HEK293 (cell line): ENCODE results near the gene NIPAL3.

ENCODE experiments used
- CTCF ChIA-PET: fragments of 350-600 bp; formaldehyde crosslinking; extraction: SDS; loops from one replicate; lab custom pipeline; 2021; ENCODE audit warnings: antibody characterized with exemption; lab: Yijun Ruan, JAX
- POLR2A ChIA-PET: fragments of 300-600 bp; formaldehyde crosslinking; extraction: SDS; loops from one replicate; lab custom pipeline; 2020; ENCODE audit warnings: antibody characterized with exemption, inconsistent platforms; lab: Yijun Ruan, JAX
- H3K27ac ChIP-seq: fragments of 200-500 bp; sonication (Bioruptor generic); 2 replicates; pipeline ENCODE4 v1.5.1; 2014; ENCODE audit warnings: low read depth, low read length, control low read depth, inconsistent platforms; ENCODE audit errors: extremely low read depth
- H3K36me3 ChIP-seq, 2 experiments: fragments of 200-500 bp in 1 of 2; sonication (Bioruptor generic) in 1 of 2; 1 replicate in 1 of 2; 2 replicates in 1 of 2; pipeline ENCODE4 v1.5.1; 2014 to 2017; ENCODE audit warnings: inconsistent platforms in 2 of 2, low read length in 2 of 2; ENCODE audit not compliant: control insufficient read depth in 2 of 2, insufficient read depth in 1 of 2
- H3K4me1 ChIP-seq: fragments of 200-500 bp; sonication (Bioruptor generic); 2 replicates; pipeline ENCODE4 v1.5.1; 2014; ENCODE audit warnings: mild to moderate bottlenecking, low read length, inconsistent platforms; ENCODE audit not compliant: control insufficient read depth, insufficient read depth
- H3K4me3 ChIP-seq: 2 replicates; pipeline ENCODE4 v1.5.1; 2011; ENCODE audit warnings: low read depth, mild to moderate bottlenecking, control low read depth, low read length, moderate library complexity
- H3K9me3 ChIP-seq: fragments of 200-500 bp; sonication (Bioruptor generic); 2 replicates; pipeline ENCODE4 v1.5.1; 2014; ENCODE audit warnings: low read depth, low read length, inconsistent platforms; ENCODE audit not compliant: control insufficient read depth, insufficient read depth
- BCL11B ChIP-seq: fragments of 450-650 bp; formaldehyde crosslinking; IDR thresholded peaks from 2 replicates; pipeline ENCODE4 v1.5.1; 2016; ENCODE audit warnings: low read depth, missing biosample characterization, missing genetic modification characterization
- GLI2 ChIP-seq: fragments of 450-650 bp; formaldehyde crosslinking; IDR thresholded peaks from 2 replicates; pipeline ENCODE4; 2017; ENCODE audit warnings: missing biosample characterization, missing genetic modification characterization, low read depth, borderline replicate concordance
- KLF16 ChIP-seq: fragments of 450-650 bp; formaldehyde crosslinking; IDR thresholded peaks from 2 replicates; pipeline ENCODE4 v1.5.1; 2017; ENCODE audit warnings: missing biosample characterization, missing genetic modification characterization
- KLF8 ChIP-seq: fragments of 450-650 bp; formaldehyde crosslinking; IDR thresholded peaks from 2 replicates; pipeline ENCODE4 v1.5.1; 2016; ENCODE audit warnings: missing biosample characterization, missing genetic modification characterization
- OSR2 ChIP-seq: fragments of 450-650 bp; formaldehyde crosslinking; IDR thresholded peaks from 2 replicates; pipeline ENCODE4 v1.5.1; 2016; ENCODE audit warnings: missing biosample characterization, missing genetic modification characterization
- TCF7L2 ChIP-seq: IDR thresholded peaks from 2 replicates; pipeline ENCODE4 v1.6.1; 2011; ENCODE audit warnings: low read depth, mild to moderate bottlenecking, inconsistent platforms, low read length, moderate library complexity, borderline replicate concordance
- TRIM28 ChIP-seq: IDR thresholded peaks from 2 replicates; pipeline ENCODE4 v1.6.1; 2011; ENCODE audit warnings: low read length, control low read depth, borderline replicate concordance
- ZNF140 ChIP-seq: fragments of 450-650 bp; formaldehyde crosslinking; IDR thresholded peaks from 2 replicates; pipeline ENCODE4 v1.5.1; 2016; ENCODE audit warnings: missing biosample characterization, missing genetic modification characterization
- ZNF223 ChIP-seq: fragments of 450-650 bp; formaldehyde crosslinking; IDR thresholded peaks from 2 replicates; pipeline ENCODE4 v1.5.1; 2016; ENCODE audit warnings: missing biosample characterization, missing genetic modification characterization
- ZNF530 ChIP-seq: fragments of 450-650 bp; formaldehyde crosslinking; IDR thresholded peaks from 2 replicates; pipeline ENCODE4 v1.5.1; 2016; ENCODE audit warnings: low read depth, missing biosample characterization, missing genetic modification characterization
- ZNF623 ChIP-seq: fragments of 450-650 bp; formaldehyde crosslinking; IDR thresholded peaks from 2 replicates; pipeline ENCODE4 v1.5.1; 2016; ENCODE audit warnings: missing biosample characterization, missing genetic modification characterization
- ZNF664 ChIP-seq: fragments of 450-650 bp; formaldehyde crosslinking; IDR thresholded peaks from 2 replicates; pipeline ENCODE4 v1.5.1; 2016; ENCODE audit warnings: missing biosample characterization, missing genetic modification characterization
- ZNF768 ChIP-seq: fragments of 450-650 bp; formaldehyde crosslinking; IDR thresholded peaks from 2 replicates; pipeline ENCODE4 v1.5.1; 2018; ENCODE audit warnings: missing biosample characterization, mild to moderate bottlenecking, missing genetic modification characterization
- ZNF791 ChIP-seq: fragments of 450-650 bp; formaldehyde crosslinking; IDR thresholded peaks from 2 replicates; pipeline ENCODE4 v1.5.1; 2016; ENCODE audit warnings: missing biosample characterization, missing genetic modification characterization
- TF ChIP-seq, protein P1 (sequence below): fragments of 450-650 bp; formaldehyde crosslinking; IDR thresholded peaks from 2 replicates; pipeline ENCODE4 v1.5.1; 2016; ENCODE audit warnings: missing biosample characterization, missing genetic modification characterization, borderline replicate concordance
- TF ChIP-seq, protein P2 (sequence below): fragments of 450-650 bp; formaldehyde crosslinking; IDR thresholded peaks from 2 replicates; pipeline ENCODE4 v1.5.1; 2016; ENCODE audit warnings: missing biosample characterization, missing genetic modification characterization, low read depth
- TF ChIP-seq, protein P3 (sequence below): fragments of 450-650 bp; formaldehyde crosslinking; IDR thresholded peaks from 2 replicates; pipeline ENCODE4 v1.5.1; 2017; ENCODE audit warnings: missing biosample characterization, missing genetic modification characterization
- TF ChIP-seq, protein P4 (sequence below): fragments of 450-650 bp; formaldehyde crosslinking; IDR thresholded peaks from 2 replicates; pipeline ENCODE4 v1.5.1; 2017; ENCODE audit warnings: missing biosample characterization, missing genetic modification characterization
- TF ChIP-seq, protein P5 (sequence below): fragments of 450-650 bp; formaldehyde crosslinking; optimal IDR thresholded peaks from 2 replicates; pipeline ENCODE3; 2016; ENCODE audit warnings: missing biosample characterization, mild to moderate bottlenecking, missing genetic modification characterization
- TF ChIP-seq, protein P6 (sequence below): sonication (generic); formaldehyde crosslinking; IDR thresholded peaks from 2 replicates; pipeline ENCODE4 v1.8.1; 2022; ENCODE audit warnings: mild to moderate bottlenecking, moderate library complexity, missing genetic modification reagents

NIPAL3 gene

DNA sequence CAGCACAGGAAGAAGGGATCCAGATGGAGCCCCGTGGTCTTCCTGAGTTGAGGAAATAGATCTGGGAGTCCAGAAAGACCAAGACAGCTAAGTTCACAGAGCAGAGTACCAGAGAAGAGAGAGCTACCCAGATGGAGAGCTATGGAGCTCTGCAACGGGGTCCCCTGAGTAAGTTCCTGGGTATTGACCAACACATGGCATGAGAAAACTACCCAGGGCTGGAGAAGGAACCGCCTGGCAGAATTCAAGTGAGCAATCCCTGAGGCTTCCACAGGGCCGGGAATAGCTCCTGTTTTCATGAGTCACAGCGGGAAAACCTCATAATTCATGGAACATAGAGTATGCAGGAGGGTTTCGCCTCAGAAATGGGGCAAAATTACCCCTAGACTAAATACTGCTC lies 21.7 kb upstream of the NIPAL3 start (continued):
- TF ChIP-seq, protein P1, sequence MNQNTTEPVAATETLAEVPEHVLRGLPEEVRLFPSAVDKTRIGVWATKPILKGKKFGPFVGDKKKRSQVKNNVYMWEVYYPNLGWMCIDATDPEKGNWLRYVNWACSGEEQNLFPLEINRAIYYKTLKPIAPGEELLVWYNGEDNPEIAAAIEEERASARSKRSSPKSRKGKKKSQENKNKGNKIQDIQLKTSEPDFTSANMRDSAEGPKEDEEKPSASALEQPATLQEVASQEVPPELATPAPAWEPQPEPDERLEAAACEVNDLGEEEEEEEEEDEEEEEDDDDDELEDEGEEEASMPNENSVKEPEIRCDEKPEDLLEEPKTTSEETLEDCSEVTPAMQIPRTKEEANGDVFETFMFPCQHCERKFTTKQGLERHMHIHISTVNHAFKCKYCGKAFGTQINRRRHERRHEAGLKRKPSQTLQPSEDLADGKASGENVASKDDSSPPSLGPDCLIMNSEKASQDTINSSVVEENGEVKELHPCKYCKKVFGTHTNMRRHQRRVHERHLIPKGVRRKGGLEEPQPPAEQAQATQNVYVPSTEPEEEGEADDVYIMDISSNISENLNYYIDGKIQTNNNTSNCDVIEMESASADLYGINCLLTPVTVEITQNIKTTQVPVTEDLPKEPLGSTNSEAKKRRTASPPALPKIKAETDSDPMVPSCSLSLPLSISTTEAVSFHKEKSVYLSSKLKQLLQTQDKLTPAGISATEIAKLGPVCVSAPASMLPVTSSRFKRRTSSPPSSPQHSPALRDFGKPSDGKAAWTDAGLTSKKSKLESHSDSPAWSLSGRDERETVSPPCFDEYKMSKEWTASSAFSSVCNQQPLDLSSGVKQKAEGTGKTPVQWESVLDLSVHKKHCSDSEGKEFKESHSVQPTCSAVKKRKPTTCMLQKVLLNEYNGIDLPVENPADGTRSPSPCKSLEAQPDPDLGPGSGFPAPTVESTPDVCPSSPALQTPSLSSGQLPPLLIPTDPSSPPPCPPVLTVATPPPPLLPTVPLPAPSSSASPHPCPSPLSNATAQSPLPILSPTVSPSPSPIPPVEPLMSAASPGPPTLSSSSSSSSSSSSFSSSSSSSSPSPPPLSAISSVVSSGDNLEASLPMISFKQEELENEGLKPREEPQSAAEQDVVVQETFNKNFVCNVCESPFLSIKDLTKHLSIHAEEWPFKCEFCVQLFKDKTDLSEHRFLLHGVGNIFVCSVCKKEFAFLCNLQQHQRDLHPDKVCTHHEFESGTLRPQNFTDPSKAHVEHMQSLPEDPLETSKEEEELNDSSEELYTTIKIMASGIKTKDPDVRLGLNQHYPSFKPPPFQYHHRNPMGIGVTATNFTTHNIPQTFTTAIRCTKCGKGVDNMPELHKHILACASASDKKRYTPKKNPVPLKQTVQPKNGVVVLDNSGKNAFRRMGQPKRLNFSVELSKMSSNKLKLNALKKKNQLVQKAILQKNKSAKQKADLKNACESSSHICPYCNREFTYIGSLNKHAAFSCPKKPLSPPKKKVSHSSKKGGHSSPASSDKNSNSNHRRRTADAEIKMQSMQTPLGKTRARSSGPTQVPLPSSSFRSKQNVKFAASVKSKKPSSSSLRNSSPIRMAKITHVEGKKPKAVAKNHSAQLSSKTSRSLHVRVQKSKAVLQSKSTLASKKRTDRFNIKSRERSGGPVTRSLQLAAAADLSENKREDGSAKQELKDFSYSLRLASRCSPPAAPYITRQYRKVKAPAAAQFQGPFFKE (tag by site-specific recombination): no peak
- TF ChIP-seq ZNF140 (no peak), ZNF664 (no peak), GLI2 (tag by site-specific recombination) (no peak), KLF16 (tag by site-specific recombination) (no peak), ZNF791 (tag by site-specific recombination) (no peak)
- TF ChIP-seq, protein P2, sequence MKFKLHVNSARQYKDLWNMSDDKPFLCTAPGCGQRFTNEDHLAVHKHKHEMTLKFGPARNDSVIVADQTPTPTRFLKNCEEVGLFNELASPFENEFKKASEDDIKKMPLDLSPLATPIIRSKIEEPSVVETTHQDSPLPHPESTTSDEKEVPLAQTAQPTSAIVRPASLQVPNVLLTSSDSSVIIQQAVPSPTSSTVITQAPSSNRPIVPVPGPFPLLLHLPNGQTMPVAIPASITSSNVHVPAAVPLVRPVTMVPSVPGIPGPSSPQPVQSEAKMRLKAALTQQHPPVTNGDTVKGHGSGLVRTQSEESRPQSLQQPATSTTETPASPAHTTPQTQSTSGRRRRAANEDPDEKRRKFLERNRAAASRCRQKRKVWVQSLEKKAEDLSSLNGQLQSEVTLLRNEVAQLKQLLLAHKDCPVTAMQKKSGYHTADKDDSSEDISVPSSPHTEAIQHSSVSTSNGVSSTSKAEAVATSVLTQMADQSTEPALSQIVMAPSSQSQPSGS (tag by site-specific recombination): no peak

DNA sequence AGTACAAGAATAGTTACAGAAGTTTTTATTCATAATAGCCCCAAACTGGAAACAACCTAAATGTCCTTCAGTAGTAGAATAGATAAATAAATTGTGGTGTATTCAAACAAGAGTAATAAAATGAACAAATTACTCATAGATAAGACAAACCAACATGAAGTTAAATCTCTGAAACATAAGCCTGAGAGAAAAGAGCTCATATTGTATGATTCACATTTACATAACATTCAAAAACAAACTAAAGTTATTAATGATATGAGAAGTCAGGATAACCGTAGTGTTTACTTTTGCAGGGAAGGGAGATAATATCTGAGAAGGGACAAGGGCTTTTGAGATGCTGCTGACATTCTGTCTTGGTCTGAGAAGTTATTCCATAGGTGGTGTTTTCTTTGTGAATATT lies 15.5 kb upstream of the NIPAL3 start:
- POLR2A ChIA-PET: interaction anchor here (1.4 kb wide), 1 partner anchor 13 kb away, joined by 4 read pairs; the partner anchor contains the start of gene STPG1
- CTCF ChIA-PET: interaction anchor here (0.7 to 11.2 kb wide), 10 partner anchors 8 to 250 kb away, joined by 3 to 611 read pairs (median 4); partner anchors contain the start of gene NIPAL3
- Histone ChIP-seq H3K36me3 (peaks cover 0 to 18% of the 10 kb centered on the region in 2 experiments; a peak in 2 of 3 replicates), H3K27ac (no peak overlapping the region), H3K4me3 (no peak overlapping the region), H3K4me1 (no peaks in the 10 kb centered on the region; the same call in 1 of the 2 replicates), H3K9me3 (no peaks in the 10 kb centered on the region)
- TF ChIP-seq, protein P3, sequence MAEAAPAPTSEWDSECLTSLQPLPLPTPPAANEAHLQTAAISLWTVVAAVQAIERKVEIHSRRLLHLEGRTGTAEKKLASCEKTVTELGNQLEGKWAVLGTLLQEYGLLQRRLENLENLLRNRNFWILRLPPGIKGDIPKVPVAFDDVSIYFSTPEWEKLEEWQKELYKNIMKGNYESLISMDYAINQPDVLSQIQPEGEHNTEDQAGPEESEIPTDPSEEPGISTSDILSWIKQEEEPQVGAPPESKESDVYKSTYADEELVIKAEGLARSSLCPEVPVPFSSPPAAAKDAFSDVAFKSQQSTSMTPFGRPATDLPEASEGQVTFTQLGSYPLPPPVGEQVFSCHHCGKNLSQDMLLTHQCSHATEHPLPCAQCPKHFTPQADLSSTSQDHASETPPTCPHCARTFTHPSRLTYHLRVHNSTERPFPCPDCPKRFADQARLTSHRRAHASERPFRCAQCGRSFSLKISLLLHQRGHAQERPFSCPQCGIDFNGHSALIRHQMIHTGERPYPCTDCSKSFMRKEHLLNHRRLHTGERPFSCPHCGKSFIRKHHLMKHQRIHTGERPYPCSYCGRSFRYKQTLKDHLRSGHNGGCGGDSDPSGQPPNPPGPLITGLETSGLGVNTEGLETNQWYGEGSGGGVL (tag by site-specific recombination): no peak
- TF ChIP-seq BCL11B (tag by site-specific recombination): no peak
- TF ChIP-seq, protein P4, sequence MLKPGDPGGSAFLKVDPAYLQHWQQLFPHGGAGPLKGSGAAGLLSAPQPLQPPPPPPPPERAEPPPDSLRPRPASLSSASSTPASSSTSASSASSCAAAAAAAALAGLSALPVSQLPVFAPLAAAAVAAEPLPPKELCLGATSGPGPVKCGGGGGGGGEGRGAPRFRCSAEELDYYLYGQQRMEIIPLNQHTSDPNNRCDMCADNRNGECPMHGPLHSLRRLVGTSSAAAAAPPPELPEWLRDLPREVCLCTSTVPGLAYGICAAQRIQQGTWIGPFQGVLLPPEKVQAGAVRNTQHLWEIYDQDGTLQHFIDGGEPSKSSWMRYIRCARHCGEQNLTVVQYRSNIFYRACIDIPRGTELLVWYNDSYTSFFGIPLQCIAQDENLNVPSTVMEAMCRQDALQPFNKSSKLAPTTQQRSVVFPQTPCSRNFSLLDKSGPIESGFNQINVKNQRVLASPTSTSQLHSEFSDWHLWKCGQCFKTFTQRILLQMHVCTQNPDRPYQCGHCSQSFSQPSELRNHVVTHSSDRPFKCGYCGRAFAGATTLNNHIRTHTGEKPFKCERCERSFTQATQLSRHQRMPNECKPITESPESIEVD: 0 out of 2 replicates have a peak, but pooled peaks have one; percentile 17

DNA sequence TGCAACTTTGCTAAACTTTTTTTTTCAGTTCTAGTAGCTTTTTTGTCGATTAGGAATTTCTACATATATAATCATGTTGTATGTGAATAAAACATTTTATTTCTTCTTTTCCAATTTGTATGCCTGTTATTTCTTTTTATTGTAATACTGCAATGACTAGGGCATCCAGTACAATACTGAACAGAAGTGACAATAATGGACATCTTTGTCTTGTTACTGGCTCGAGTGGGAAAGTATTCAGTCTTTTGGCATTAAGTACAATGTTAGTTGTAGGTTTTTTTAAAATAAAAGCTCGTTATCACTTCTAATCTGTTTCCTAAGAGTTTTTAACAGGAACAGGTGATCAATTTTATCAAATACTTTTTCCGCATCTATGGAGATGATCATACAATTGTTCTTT lies 11.8 kb upstream of the NIPAL3 start:
- ChIA-PET POLR2A (no interaction called here), CTCF (interaction anchor here (0.7 to 3.7 kb wide), 7 partner anchors 10 to 254 kb away, joined by 3 to 24 read pairs (median 8); partner anchors contain the start of gene NIPAL3)
- no peak overlapping the region for H3K4me3 ChIP-seq
- no peak overlapping the region for H3K27ac ChIP-seq
- peaks cover 0 to 21% of the 10 kb centered on the region in 2 experiments; a peak in 1 of 3 replicates for H3K36me3 ChIP-seq
- no peaks in the 10 kb centered on the region; the same call in 1 of the 2 replicates for H3K4me1 ChIP-seq
- H3K9me3 ChIP-seq: no peaks in the 10 kb centered on the region
- TF ChIP-seq, protein P5, sequence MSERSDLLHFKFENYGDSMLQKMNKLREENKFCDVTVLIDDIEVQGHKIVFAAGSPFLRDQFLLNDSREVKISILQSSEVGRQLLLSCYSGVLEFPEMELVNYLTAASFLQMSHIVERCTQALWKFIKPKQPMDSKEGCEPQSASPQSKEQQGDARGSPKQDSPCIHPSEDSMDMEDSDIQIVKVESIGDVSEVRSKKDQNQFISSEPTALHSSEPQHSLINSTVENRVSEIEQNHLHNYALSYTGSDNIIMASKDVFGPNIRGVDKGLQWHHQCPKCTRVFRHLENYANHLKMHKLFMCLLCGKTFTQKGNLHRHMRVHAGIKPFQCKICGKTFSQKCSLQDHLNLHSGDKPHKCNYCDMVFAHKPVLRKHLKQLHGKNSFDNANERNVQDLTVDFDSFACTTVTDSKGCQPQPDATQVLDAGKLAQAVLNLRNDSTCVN (tag by site-specific recombination): no peak
- TF ChIP-seq TCF7L2: no peak
- TF ChIP-seq KLF8: no peak
- no peak for TF ChIP-seq ZNF530
- no peak for TF ChIP-seq ZNF768 (tag by site-specific recombination)
- TF ChIP-seq OSR2 (tag by site-specific recombination): no peak
- TF ChIP-seq, protein P6, sequence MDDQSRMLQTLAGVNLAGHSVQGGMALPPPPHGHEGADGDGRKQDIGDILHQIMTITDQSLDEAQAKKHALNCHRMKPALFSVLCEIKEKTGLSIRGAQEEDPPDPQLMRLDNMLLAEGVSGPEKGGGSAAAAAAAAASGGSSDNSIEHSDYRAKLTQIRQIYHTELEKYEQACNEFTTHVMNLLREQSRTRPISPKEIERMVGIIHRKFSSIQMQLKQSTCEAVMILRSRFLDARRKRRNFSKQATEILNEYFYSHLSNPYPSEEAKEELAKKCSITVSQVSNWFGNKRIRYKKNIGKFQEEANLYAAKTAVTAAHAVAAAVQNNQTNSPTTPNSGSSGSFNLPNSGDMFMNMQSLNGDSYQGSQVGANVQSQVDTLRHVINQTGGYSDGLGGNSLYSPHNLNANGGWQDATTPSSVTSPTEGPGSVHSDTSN: no peak
- no peak for TF ChIP-seq ZNF623 (tag by site-specific recombination)
- no peak for TF ChIP-seq ZNF223 (tag by site-specific recombination)
- TF ChIP-seq TRIM28: no peak
